RWPE2 (cell line): Measurements from ENCODE around the gene ADK.

ENCODE experiments used
- ATAC-seq: fragments of 200-7000 bp; cut with Tn5 transposase; 3 replicates; pipeline ENCODE4 v1.9.1; 2021; ENCODE audit warnings: low read depth
- DNase-seq: peaks from one replicate; pipeline ENCODE4 v3.0.0-alpha.2; 2020; ENCODE audit warnings: low spot score
- H3K27ac ChIP-seq: fragments of 450-650 bp; 2 replicates; pipeline ENCODE4 v1.5.1; 2017; ENCODE audit warnings: mild to moderate bottlenecking; ENCODE audit not compliant: poor library complexity, severe bottlenecking
- H3K27me3 ChIP-seq: fragments of 250-450 bp; sonication (Bioruptor Pico); 2 replicates; pipeline ENCODE4 v1.5.1; 2021; ENCODE audit warnings: mild to moderate bottlenecking, moderate library complexity; ENCODE audit not compliant: insufficient read depth, poor library complexity, severe bottlenecking
- H3K36me3 ChIP-seq: fragments of 250-450 bp; sonication (Bioruptor Pico); 2 replicates; pipeline ENCODE4 v1.5.1; 2020; ENCODE audit warnings: low read depth, mild to moderate bottlenecking, moderate library complexity
- H3K4me1 ChIP-seq: fragments of 250-450 bp; sonication (Bioruptor Pico); 2 replicates; pipeline ENCODE4 v1.5.1; 2021; ENCODE audit warnings: mild to moderate bottlenecking, moderate library complexity; ENCODE audit not compliant: insufficient read depth, poor library complexity, severe bottlenecking
- H3K4me3 ChIP-seq: fragments of 250-450 bp; sonication (Bioruptor Pico); 2 replicates; pipeline ENCODE4 v1.5.1; 2021; ENCODE audit warnings: mild to moderate bottlenecking, moderate library complexity; ENCODE audit not compliant: severe bottlenecking
- H3K9me3 ChIP-seq: fragments of 250-450 bp; sonication (Bioruptor Pico); 2 replicates; pipeline ENCODE4 v1.5.1; 2021; ENCODE audit warnings: mild to moderate bottlenecking, moderate library complexity; ENCODE audit not compliant: severe bottlenecking
- TF ChIP-seq, protein P1 (sequence below): fragments of 450-650 bp; IDR thresholded peaks from one replicate; pipeline ENCODE4 v1.5.1; 2017; ENCODE audit warnings: mild to moderate bottlenecking, moderate library complexity; ENCODE audit not compliant: poor library complexity, severe bottlenecking

The ADK gene

GRCh38 chr10:74163319-74164068 lies 12.5 kb downstream of the ADK start:
- H3K9me3 ChIP-seq, result no peaks in the 10 kb centered on the region
- peaks cover 7% of the 10 kb centered on the region for H3K4me1 ChIP-seq
- H3K4me3 ChIP-seq, result no peak overlapping the region
- no peaks in the 10 kb centered on the region; the same call in 1 of the 2 replicates for H3K36me3 ChIP-seq
- H3K27ac ChIP-seq, result no peak overlapping the region
- H3K27me3 ChIP-seq, result no peaks in the 10 kb centered on the region
- TF ChIP-seq, protein P1, sequence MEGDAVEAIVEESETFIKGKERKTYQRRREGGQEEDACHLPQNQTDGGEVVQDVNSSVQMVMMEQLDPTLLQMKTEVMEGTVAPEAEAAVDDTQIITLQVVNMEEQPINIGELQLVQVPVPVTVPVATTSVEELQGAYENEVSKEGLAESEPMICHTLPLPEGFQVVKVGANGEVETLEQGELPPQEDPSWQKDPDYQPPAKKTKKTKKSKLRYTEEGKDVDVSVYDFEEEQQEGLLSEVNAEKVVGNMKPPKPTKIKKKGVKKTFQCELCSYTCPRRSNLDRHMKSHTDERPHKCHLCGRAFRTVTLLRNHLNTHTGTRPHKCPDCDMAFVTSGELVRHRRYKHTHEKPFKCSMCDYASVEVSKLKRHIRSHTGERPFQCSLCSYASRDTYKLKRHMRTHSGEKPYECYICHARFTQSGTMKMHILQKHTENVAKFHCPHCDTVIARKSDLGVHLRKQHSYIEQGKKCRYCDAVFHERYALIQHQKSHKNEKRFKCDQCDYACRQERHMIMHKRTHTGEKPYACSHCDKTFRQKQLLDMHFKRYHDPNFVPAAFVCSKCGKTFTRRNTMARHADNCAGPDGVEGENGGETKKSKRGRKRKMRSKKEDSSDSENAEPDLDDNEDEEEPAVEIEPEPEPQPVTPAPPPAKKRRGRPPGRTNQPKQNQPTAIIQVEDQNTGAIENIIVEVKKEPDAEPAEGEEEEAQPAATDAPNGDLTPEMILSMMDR, result no peak
- ATAC-seq (no peak), DNase-seq (no peak)

- DNase-seq (no peak), ATAC-seq (0 out of 3 replicates have a peak, but pooled peaks have one; percentile 17)
- no peak overlapping the region for H3K4me3 ChIP-seq
- peaks cover 7% of the 10 kb centered on the region for H3K4me1 ChIP-seq
- H3K27me3 ChIP-seq, result no peaks in the 10 kb centered on the region
- peak overlapping the region; percentile 14 for H3K27ac ChIP-seq
- TF ChIP-seq, protein P1, result no peak
- H3K9me3 ChIP-seq, result no peaks in the 10 kb centered on the region
- no peaks in the 10 kb centered on the region; the same call in 1 of the 2 replicates for H3K36me3 ChIP-seq
These were observed 13.9 kb downstream of the ADK start for GRCh38 chr10:74164716-74165529.

- TF ChIP-seq, protein P1, result no peak
- Histone ChIP-seq H3K36me3 (no peaks in the 10 kb centered on the region), H3K4me3 (no peak overlapping the region), H3K4me1 (peaks cover 7% of the 10 kb centered on the region), H3K27me3 (no peaks in the 10 kb centered on the region), H3K9me3 (no peaks in the 10 kb centered on the region), H3K27ac (peak overlapping the region; percentile 14)
- ATAC-seq, result 0 out of 3 replicates have a peak, but pooled peaks have one; percentile 41
- no peak for DNase-seq
These were observed 14.5 kb downstream of the ADK start for GRCh38 chr10:74165530-74165901.

GRCh38 chr10:74167443-74167842 lies 16.4 kb downstream of the ADK start:
- no peaks in the 10 kb centered on the region for H3K36me3 ChIP-seq
- peaks cover 7% of the 10 kb centered on the region for H3K4me1 ChIP-seq
- TF ChIP-seq, protein P1, result no peak
- H3K4me3 ChIP-seq, result no peak overlapping the region
- ATAC-seq (no peak), DNase-seq (no peak)
- no peaks in the 10 kb centered on the region for H3K9me3 ChIP-seq
- no peaks in the 10 kb centered on the region for H3K27me3 ChIP-seq
- no peak overlapping the region for H3K27ac ChIP-seq
